ENCODE results near the gene EXOC3. TPM values are rescaled to one million over a fixed set of nuclear protein-coding genes. Genes with fewer than 3 reads are reported as not detected.

EXOC3 gene
- total and polyA plus RNA-seq, 2 of the 8 experiments (the other 6 are each of a cell fraction or from before 2014, with no cell fraction given), result 14.4 to 30.0 TPM

DNA sequence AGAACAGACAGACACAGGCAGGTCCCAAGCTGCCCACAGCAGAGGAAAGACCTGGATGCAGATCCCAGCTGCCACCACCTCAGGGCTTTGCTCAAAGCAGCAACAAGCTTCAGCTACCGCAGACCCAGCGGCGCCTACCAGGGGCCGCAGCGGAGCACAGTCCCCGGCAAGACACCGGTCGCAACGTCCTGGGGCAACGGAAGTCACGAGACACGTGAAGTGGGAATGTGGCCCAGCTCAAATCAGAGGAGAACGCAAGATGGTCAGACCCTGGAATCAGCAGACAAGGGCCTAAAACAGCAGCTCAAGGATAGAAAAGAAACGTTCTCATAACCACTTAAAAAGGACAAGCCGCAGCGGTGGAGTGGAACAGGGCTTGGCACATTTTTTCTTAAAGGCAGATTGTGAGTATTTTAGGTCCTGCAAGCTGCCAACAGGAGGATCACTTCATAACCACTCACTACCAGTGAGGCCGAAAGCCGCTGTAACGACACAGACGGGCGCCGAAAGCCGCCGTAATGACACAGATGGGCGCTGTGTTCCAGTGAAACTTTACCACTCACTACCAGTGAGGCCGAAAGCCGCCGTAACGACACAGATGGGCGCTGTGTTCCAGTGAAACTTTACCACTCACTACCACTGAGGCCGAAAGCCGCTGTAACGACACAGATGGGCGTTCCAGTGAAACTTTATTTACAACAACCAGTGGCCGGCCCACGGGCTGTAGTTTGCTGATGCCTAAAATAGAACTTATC is 59.5 kb downstream of the EXOC3 start:
- Histone ChIP-seq H2AFZ (ENCODE audit: low read length) (no peak overlapping the region), H3K23me2 (ENCODE audit: low read depth, low read length) (no peaks in the 10 kb centered on the region), H3K27ac (ENCODE audit: low read depth, low read length) (no peak overlapping the region), H2AK5ac (ENCODE audit: low read depth, low read length) (no peak overlapping the region), H3K4me1 (replicated peaks in 1 of 4; ENCODE audit: control insufficient read depth in 3 of 4, insufficient read depth in 4 of 4, low read length in 3 of 4) (peaks cover 0 to 13% (median 5%) of the 10 kb centered on the region in 4 experiments; a peak in 6 of 7 replicates), H3K4me3 (ENCODE audit: extremely low read depth in 1 of 4, insufficient read depth in 2 of 4, low read depth in 3 of 4, low read length in 4 of 4) (no peak overlapping the region), H2BK5ac (ENCODE audit: low read depth, low read length) (no peak overlapping the region), H4K20me1 (replicated peaks in 1 of 2; ENCODE audit: control insufficient read depth in 1 of 2, insufficient read depth in 2 of 2, low read length in 2 of 2) (no peaks in the 10 kb centered on the region), H3K4ac (replicated peaks; ENCODE audit: insufficient read length, low read depth, low read length) (no peak overlapping the region), H3K56ac (replicated peaks; ENCODE audit: insufficient read length, low read depth, low read length) (no peak overlapping the region), H4K91ac (replicated peaks; ENCODE audit: insufficient read length, low read length) (no peak overlapping the region), H2BK120ac (replicated peaks; ENCODE audit: low read depth, low read length) (no peak overlapping the region), H3K14ac (ENCODE audit: insufficient read length) (no peak overlapping the region), H2BK20ac (ENCODE audit: low read length) (no peak overlapping the region), H3K9ac (replicated peaks in 1 of 4; ENCODE audit: extremely low read depth in 1 of 4, low read depth in 3 of 4, low read length in 3 of 4) (no peak overlapping the region), H4K8ac (ENCODE audit: extremely low read depth, insufficient read depth, low read length) (peak overlapping the region; percentile 25; the same call in 1 of the 2 replicates), H2BK12ac (ENCODE audit: low read depth, low read length) (no peak overlapping the region), H3K23ac (ENCODE audit: insufficient read length) (no peak overlapping the region), H3K18ac (ENCODE audit: extremely low read depth, low read length) (no peak overlapping the region; the same call in 1 of the 2 replicates), H4K5ac (ENCODE audit: insufficient read length, low read depth, low read length) (no peak overlapping the region), H3K79me2 (ENCODE audit: control insufficient read depth in 1 of 2, insufficient read depth in 2 of 2, low read length in 2 of 2) (no peaks in the 10 kb centered on the region), H3K9me3 (ENCODE audit: insufficient read depth in 2 of 2, low read depth in 1 of 2, low read length in 1 of 2) (no peaks in the 10 kb centered on the region), H3K36me3 (ENCODE audit: control insufficient read depth in 2 of 4, insufficient read depth in 4 of 4, low read length in 3 of 4) (no peaks in the 10 kb centered on the region), H3K79me1 (ENCODE audit: low read depth, low read length) (no peaks in the 10 kb centered on the region), H2BK15ac (ENCODE audit: low read length) (no peak overlapping the region), H3K4me2 (ENCODE audit: insufficient read depth in 1 of 2, low read depth in 2 of 2, low read length in 2 of 2) (no peak overlapping the region), H3K27me3 (replicated peaks in 1 of 4; ENCODE audit: control insufficient read depth in 3 of 4, extremely low read depth in 1 of 4, insufficient read depth in 3 of 4, low read length in 3 of 4) (peaks cover 0 to 13% (median 3%) of the 10 kb centered on the region in 4 experiments; a peak in 1 of 7 replicates)
- FAIRE-seq, result no peak
- 85% methylated on average over 36 of the region's 36 CpGs; no CpG with 5 or more reads in 1 of the 2 experiments for WGBS, 2 experiments (ENCODE audit: extremely low coverage in 1 of 2, insufficient coverage in 1 of 2, insufficient read length in 1 of 2, insufficient replicate concordance in 2 of 2, low coverage in 1 of 2, low lambda C conversion rate in 2 of 2, missing lambda C conversion rate in 1 of 2)
- no peak for DNase-seq (ENCODE audit: low read depth in 1 of 2, low spot score in 2 of 2)
- TF ChIP-seq, protein P1, sequence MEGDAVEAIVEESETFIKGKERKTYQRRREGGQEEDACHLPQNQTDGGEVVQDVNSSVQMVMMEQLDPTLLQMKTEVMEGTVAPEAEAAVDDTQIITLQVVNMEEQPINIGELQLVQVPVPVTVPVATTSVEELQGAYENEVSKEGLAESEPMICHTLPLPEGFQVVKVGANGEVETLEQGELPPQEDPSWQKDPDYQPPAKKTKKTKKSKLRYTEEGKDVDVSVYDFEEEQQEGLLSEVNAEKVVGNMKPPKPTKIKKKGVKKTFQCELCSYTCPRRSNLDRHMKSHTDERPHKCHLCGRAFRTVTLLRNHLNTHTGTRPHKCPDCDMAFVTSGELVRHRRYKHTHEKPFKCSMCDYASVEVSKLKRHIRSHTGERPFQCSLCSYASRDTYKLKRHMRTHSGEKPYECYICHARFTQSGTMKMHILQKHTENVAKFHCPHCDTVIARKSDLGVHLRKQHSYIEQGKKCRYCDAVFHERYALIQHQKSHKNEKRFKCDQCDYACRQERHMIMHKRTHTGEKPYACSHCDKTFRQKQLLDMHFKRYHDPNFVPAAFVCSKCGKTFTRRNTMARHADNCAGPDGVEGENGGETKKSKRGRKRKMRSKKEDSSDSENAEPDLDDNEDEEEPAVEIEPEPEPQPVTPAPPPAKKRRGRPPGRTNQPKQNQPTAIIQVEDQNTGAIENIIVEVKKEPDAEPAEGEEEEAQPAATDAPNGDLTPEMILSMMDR (IDR thresholded peaks at IDR 0.05; ENCODE audit: control extremely low read depth in 1 of 3, insufficient read depth in 1 of 3, low read depth in 1 of 3, low read length in 3 of 3), result peak in 1 of 3 experiments; percentile 10; a peak in 1 of 4 replicates
- TF ChIP-seq, protein P2, sequence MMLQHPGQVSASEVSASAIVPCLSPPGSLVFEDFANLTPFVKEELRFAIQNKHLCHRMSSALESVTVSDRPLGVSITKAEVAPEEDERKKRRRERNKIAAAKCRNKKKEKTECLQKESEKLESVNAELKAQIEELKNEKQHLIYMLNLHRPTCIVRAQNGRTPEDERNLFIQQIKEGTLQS (IDR thresholded peaks at IDR 0.05; ENCODE audit: insufficient read depth, low read depth, low read length), result no peak
- TF ChIP-seq RAD21 (IDR thresholded peaks at IDR 0.05 in 1 of 2, conservative IDR thresholded peaks at IDR 0.05 in 1 of 2; ENCODE audit: low read depth in 2 of 2, low read length in 2 of 2), result peak in 1 of 2 experiments; percentile 26; a peak in 1 of 4 replicates
- CTCF ChIA-PET (ENCODE audit: partially characterized antibody), result interaction anchor here (1.0 to 2.5 kb wide), 5 partner anchors 8 to 168 kb away, joined by 3 to 12 read pairs (median 5); no protein-coding TSS in a partner anchor
- POLR2A ChIA-PET (ENCODE audit: partially characterized antibody), result interaction anchor here (0.8 to 1.2 kb wide), 3 partner anchors 9 to 11 kb away, joined by 3 read pairs; no protein-coding TSS in a partner anchor
